HepG2 (cell line): ENCODE measurements around the gene HTR7. TPM values are rescaled to one million over a fixed set of nuclear protein-coding genes. Genes with fewer than 3 reads are reported as not detected.

Source experiments
- ATAC-seq: fragments of 200-7000 bp; cut with Tn5 transposase; 3 replicates; pipeline ENCODE4 v1.9.1; 2020; ENCODE audit warnings: mild to moderate bottlenecking, moderate library complexity
- BruUV-seq: library from RNA; stranded (reverse); fragments of 400-500 nt; replicated peaks from 2 replicates; lab custom pipeline; 2021; lab: Mats Ljungman, UMichigan
- CTCF ChIA-PET: fragments of 300-600 bp; formaldehyde crosslinking; extraction: SDS; loops from one replicate; lab custom pipeline; 2021; ENCODE audit warnings: low total read pairs, inconsistent platforms, low intra/inter-chr PET ratio; lab: Yijun Ruan, JAX
- POLR2A ChIA-PET: fragments of 350-600 bp; sonication (Branson Sonifier 250); formaldehyde crosslinking; loops from one replicate; lab custom pipeline; 2020; ENCODE audit warnings: antibody characterized with exemption, inconsistent platforms; lab: Yijun Ruan, JAX
- DNase-seq: peaks from one replicate; pipeline ENCODE4 v3.0.0-alpha.2; 2015; ENCODE audit warnings: low spot score
- FAIRE-seq: peaks from 3 replicates; lab custom pipeline; 2011; peaks lifted over from hg19 to GRCh38; lab: Jason Lieb, UNC
- H2AFZ ChIP-seq: one replicate; pipeline ENCODE4 v1.6.1; 2011; ENCODE audit warnings: low read length, inconsistent platforms
- H3K27ac ChIP-seq: fragments of 300-600 bp; 3 replicates; pipeline ENCODE4 v1.8.0; 2011; ENCODE audit warnings: mixed run types, mild to moderate bottlenecking, mixed read lengths, low read length, inconsistent platforms; ENCODE audit not compliant: insufficient read depth; ENCODE audit errors: extremely low read length
- H3K27me3 ChIP-seq, 2 experiments: fragments of 200-600 bp in 1 of 2; 2 replicates in 1 of 2; 3 replicates in 1 of 2; pipeline versions ENCODE4 v1.6.0 to v1.8.0; 2011; ENCODE audit warnings: low read length in 2 of 2, mild to moderate bottlenecking in 2 of 2, moderate library complexity in 2 of 2, inconsistent platforms in 1 of 2; ENCODE audit not compliant: insufficient read depth in 2 of 2, control insufficient read depth in 1 of 2
- H3K36me3 ChIP-seq, 2 experiments: fragments of 200-600 bp in 1 of 2; replicated peaks in 1 of 2; 2 replicates in 1 of 2; 3 replicates in 1 of 2; pipeline versions ENCODE4 v1.5.1 to v1.8.0; 2011; ENCODE audit warnings: low read length in 2 of 2, inconsistent platforms in 1 of 2; ENCODE audit not compliant: insufficient read depth in 2 of 2, control insufficient read depth in 1 of 2
- H3K4me1 ChIP-seq: 2 replicates; pipeline ENCODE4 v1.5.1; 2012; ENCODE audit warnings: low read length, inconsistent platforms; ENCODE audit not compliant: insufficient read depth
- H3K4me2 ChIP-seq: 2 replicates; pipeline ENCODE4 v1.6.0; 2011; ENCODE audit warnings: low read depth, low read length, inconsistent platforms
- H3K4me3 ChIP-seq, 3 experiments: fragments of 200-600 bp in 1 of 3; sonication (generic), shearing (Covaris generic) in 1 of 3; replicated peaks in 1 of 3; 2 replicates each; pipeline ENCODE4 v1.5.1; 2011 to 2016; ENCODE audit warnings: low read length in 3 of 3, inconsistent platforms in 2 of 3, low read depth in 2 of 3, mild to moderate bottlenecking in 2 of 3, control low read depth in 1 of 3, mixed read lengths in 1 of 3; ENCODE audit not compliant: insufficient read depth in 1 of 3
- H3K79me2 ChIP-seq: one replicate; pipeline ENCODE4 v1.6.1; 2011; ENCODE audit warnings: low read length, inconsistent platforms; ENCODE audit not compliant: insufficient read depth
- H3K9ac ChIP-seq: 2 replicates; pipeline ENCODE4 v1.6.0; 2011; ENCODE audit warnings: mild to moderate bottlenecking, low read depth, low read length, inconsistent platforms; ENCODE audit not compliant: insufficient read depth
- H3K9me3 ChIP-seq: 2 replicates; pipeline ENCODE4 v1.5.1; 2012; ENCODE audit warnings: mild to moderate bottlenecking, low read length
- H4K20me1 ChIP-seq: 2 replicates; pipeline ENCODE4 v1.6.0; 2011; ENCODE audit warnings: inconsistent platforms, mild to moderate bottlenecking, low read length, moderate library complexity; ENCODE audit not compliant: insufficient read depth
- GABPA ChIP-seq, 2 experiments: IDR thresholded peaks; 2 replicates each; pipeline ENCODE4 v1.6.1; 2011 to 2016; ENCODE audit warnings: low read depth in 2 of 2, low read length in 1 of 2, missing biosample characterization in 1 of 2, missing genetic modification characterization in 1 of 2
- GRHL1 ChIP-seq: sonication (generic); formaldehyde crosslinking; conservative IDR thresholded peaks from 2 replicates; pipeline ENCODE4 v1.8.0; 2022; ENCODE audit warnings: missing genetic modification reagents
- POLR2G ChIP-seq: fragments of 200-400 bp; formaldehyde crosslinking; IDR thresholded peaks from 2 replicates; pipeline ENCODE4 v1.6.1; 2018; ENCODE audit warnings: mild to moderate bottlenecking, low read depth, low read length, moderate library complexity
- ZNF280B ChIP-seq: sonication (generic); formaldehyde crosslinking; IDR thresholded peaks from 2 replicates; pipeline ENCODE4 v1.5.0; 2020; ENCODE audit warnings: missing genetic modification reagents, mild to moderate bottlenecking, borderline replicate concordance
- ZNF572 ChIP-seq: sonication (generic); formaldehyde crosslinking; IDR thresholded peaks from 2 replicates; pipeline ENCODE4 v1.5.1; 2020; ENCODE audit warnings: mild to moderate bottlenecking, missing genetic modification reagents
- ZNF772 ChIP-seq: sonication (generic); formaldehyde crosslinking; IDR thresholded peaks from 2 replicates; pipeline ENCODE4 v1.5.0; 2020; ENCODE audit warnings: mild to moderate bottlenecking, missing genetic modification reagents
- WGBS: methylation state at CpG from one replicate; pipeline ENCODE4 v1.1.6; 2017; ENCODE audit warnings: low lambda C conversion rate; 5-methylcytosine and 5-hydroxymethylcytosine counted together
- in situ Hi-C: cut with HindIII; loops from 2 replicates; pipeline ENCODE4 v1.10.0; 2017; ENCODE audit warnings: low pct_unique_long_range_greater_than_20kb; ENCODE audit not compliant: extremely low pct_ligation_motif_present
- intact Hi-C: fragments of 100-400 bp; cut with micrococcal nuclease; formaldehyde crosslinking; loops from one replicate; pipeline ENCODE4 v1.10.0; 2022; ENCODE audit not compliant: unreplicated experiment
- polyA plus RNA-seq, 8 experiments: library from polyadenylated mRNA; depleted of rRNA in 3 of 8; stranded (reverse) in 7 of 8; unstranded in 1 of 8; fragments of >200 nt; fragmentation: Illumina TruSeq in 4 of 8; extraction: Trizol in 4 of 8; gene quantifications; 2 replicates each; pipeline versions ENCODE4 v1.2.1 to v1.2.3, GENCODE V29; 2011 to 2016; ENCODE audit warnings: low read depth in 4 of 8, missing spikeins in 1 of 8, mixed read lengths in 1 of 8; ENCODE audit not compliant: insufficient read depth in 1 of 8
- total RNA-seq, 5 experiments: library from RNA; depleted of rRNA; stranded (reverse); fragments of >200 nt; fragmentation: Illumina TruSeq; extraction: Trizol; gene quantifications; 2 replicates each; pipeline ENCODE4 v1.2.3, GENCODE V29; 2016; ENCODE audit warnings: low read depth in 1 of 5

The HTR7 gene
- total and polyA plus RNA-seq, 2 of the 13 experiments (the other 11 are each of a cell fraction or from before 2014, with no cell fraction given), result 0.04 TPM; not detected in 1

GRCh38 chr10:90855126-90855525 is 2.7 kb downstream of the HTR7 start:
- intact Hi-C loops, result no loop called here
- no peak overlapping the region for H2AFZ ChIP-seq
- BruUV-seq, result no TSS peak
- H3K27me3 ChIP-seq, result peaks cover 2 to 35% of the 10 kb centered on the region in 2 experiments
- no peaks in the 10 kb centered on the region for H3K36me3 ChIP-seq
- POLR2A ChIA-PET, result no interaction called here
- H3K4me3 ChIP-seq, result no peak overlapping the region
- no peak overlapping the region for H3K9ac ChIP-seq
- no peaks in the 10 kb centered on the region for H3K79me2 ChIP-seq
- FAIRE-seq, result no peak
- 0% methylated on average over 3 of the region's 3 CpGs for WGBS
- in situ Hi-C loops, result no loop called here
- TF ChIP-seq GABPA (IDR thresholded peaks at IDR 0.05; ENCODE audit: low read depth, low read length) (no peak), GABPA (CRISPR knock-in tag; IDR thresholded peaks at IDR 0.05; ENCODE audit: low read depth) (no peak), GRHL1 (CRISPR knock-in tag) (no peak), ZNF572 (CRISPR knock-in tag) (no peak), POLR2G (no peak), ZNF772 (CRISPR knock-in tag) (no peak), ZNF280B (no peak)
- TF ChIP-seq, all 625 proteins: peak for 0
- Histone ChIP-seq H3K4me2 (no peak overlapping the region), H4K20me1 (no peaks in the 10 kb centered on the region), H3K4me1 (peaks cover 6% of the 10 kb centered on the region; the same call in 1 of the 2 replicates), H3K9me3 (peaks cover 18% of the 10 kb centered on the region), H3K27ac (no peak overlapping the region)
- DNase-seq, result no peak
- CTCF ChIA-PET, result no interaction called here
- ATAC-seq, result no peak
